ENCODE results near the gene HSPG2.

The HSPG2 gene

DNA sequence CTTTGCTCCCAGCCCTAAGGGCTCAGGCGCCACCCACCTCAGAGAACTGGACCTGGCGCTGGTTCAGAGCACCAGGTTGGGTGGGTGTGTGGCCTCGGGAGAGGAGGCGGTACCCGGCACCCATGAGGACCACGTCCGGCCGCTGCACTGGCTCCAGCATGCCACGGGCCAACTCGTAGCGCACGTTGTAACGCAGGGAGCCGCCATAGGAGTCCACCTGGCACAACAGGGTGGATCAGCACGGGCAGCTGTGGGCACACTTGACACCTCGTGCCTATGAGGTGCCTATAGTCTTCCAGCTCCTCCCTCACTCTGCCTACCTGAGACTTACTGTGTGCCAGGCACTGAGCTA is 56.5 kb downstream of the HSPG2 start:
- H3K36me3 ChIP-seq (ENCODE audit: control insufficient read depth in 2 of 2, insufficient read depth in 2 of 2, low read length in 2 of 2) = peaks cover 56 to 66% of the 10 kb centered on the region in 2 donors
- no peak overlapping the region for H3K9ac ChIP-seq (ENCODE audit: low read depth in 1 of 2, low read length in 2 of 2)
- H3K4me3 ChIP-seq (ENCODE audit: low read length in 2 of 2) = no peak overlapping the region
- no peaks in the 10 kb centered on the region for H3K27me3 ChIP-seq (ENCODE audit: control insufficient read depth in 2 of 2, insufficient read depth in 2 of 2, low read length in 2 of 2)
- H3K4me1 ChIP-seq (ENCODE audit: control insufficient read depth in 2 of 2, insufficient read depth in 2 of 2, low read length in 2 of 2) = no peaks in the 10 kb centered on the region
- no peaks in the 10 kb centered on the region for H3K9me3 ChIP-seq (ENCODE audit: control insufficient read depth in 2 of 2, low read length in 2 of 2)
- H3K27ac ChIP-seq (ENCODE audit: low read depth in 2 of 2, low read length in 2 of 2) = no peak overlapping the region

DNA sequence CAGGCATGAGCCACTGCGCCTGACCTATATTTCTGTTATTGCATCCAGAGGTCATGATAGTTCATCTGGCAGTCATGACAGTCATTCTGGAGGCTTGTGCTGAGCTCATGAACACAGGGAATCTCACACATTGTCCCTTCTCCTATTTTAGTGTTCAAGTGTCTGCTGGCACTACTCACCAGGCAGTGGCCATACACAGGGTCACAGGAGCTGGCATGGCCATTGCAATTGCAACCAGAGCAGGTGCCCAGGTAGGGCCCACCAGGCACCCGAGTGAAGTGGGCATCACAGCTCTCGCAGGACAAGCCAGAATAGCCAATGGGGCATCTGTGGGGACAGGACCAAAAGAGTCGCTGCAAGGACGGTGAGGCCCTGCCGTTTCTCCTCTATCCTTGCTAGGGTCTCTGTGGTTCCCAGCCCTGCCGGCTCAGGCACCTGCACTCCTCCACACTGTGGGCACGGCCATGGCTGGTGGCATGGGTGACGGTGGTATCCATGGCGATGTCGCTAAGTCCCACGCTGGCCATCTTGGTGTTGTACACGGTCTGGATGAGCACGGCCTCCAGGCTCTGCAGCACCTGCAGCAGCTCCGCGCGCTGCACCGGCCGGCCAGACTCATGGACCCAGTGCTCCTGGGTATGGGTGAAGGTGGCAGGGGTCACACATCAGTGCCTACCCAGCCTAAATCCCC is 57.0 kb downstream of the HSPG2 start:
- H3K9me3 ChIP-seq (ENCODE audit: control insufficient read depth in 2 of 2, low read length in 2 of 2) = no peaks in the 10 kb centered on the region
- peaks cover 58 to 66% of the 10 kb centered on the region in 2 donors for H3K36me3 ChIP-seq (ENCODE audit: control insufficient read depth in 2 of 2, insufficient read depth in 2 of 2, low read length in 2 of 2)
- no peak overlapping the region for H3K9ac ChIP-seq (ENCODE audit: low read depth in 1 of 2, low read length in 2 of 2)
- no peaks in the 10 kb centered on the region for H3K27me3 ChIP-seq (ENCODE audit: control insufficient read depth in 2 of 2, insufficient read depth in 2 of 2, low read length in 2 of 2)
- H3K4me3 ChIP-seq (ENCODE audit: low read length in 2 of 2) = no peak overlapping the region
- no peak overlapping the region for H3K27ac ChIP-seq (ENCODE audit: low read depth in 2 of 2, low read length in 2 of 2)
- no peaks in the 10 kb centered on the region for H3K4me1 ChIP-seq (ENCODE audit: control insufficient read depth in 2 of 2, insufficient read depth in 2 of 2, low read length in 2 of 2)

DNA sequence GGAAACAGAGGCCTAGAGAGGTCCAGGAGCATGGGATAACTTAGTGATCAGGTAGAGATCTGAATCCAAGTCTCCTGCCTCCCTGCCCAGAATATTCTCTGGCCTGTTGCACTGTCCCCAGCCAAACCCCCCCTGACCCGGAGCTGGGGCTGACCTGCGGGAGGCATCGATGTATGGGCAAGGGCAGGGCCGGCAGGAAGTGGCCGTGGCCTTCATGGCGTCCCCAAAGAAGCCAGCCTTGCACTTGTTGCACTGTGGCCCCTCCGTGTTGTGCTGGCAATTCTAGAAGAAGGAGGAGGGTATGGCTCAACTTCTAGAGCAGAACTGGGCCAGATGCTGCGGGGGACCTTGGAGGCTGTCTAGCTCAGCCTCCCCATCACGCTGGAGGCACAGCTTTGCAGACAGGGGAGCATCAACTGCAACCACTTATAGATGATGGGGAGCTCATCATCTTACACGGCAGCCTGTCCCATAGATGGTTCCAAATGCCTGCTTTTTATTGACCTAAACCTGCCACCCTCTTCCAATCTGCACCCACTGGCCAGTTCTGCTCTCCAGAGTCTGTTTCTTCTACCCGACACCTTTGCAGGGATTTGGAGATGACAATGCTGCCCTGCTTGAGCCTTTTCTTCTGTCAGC is 58.2 kb downstream of the HSPG2 start:
- H3K27ac ChIP-seq (ENCODE audit: low read depth in 2 of 2, low read length in 2 of 2) = no peak overlapping the region
- peaks cover 62 to 66% of the 10 kb centered on the region in 2 donors for H3K36me3 ChIP-seq (ENCODE audit: control insufficient read depth in 2 of 2, insufficient read depth in 2 of 2, low read length in 2 of 2)
- H3K4me3 ChIP-seq (ENCODE audit: low read length in 2 of 2) = no peak overlapping the region
- H3K9ac ChIP-seq (ENCODE audit: low read depth in 1 of 2, low read length in 2 of 2) = no peak overlapping the region
- no peaks in the 10 kb centered on the region for H3K4me1 ChIP-seq (ENCODE audit: control insufficient read depth in 2 of 2, insufficient read depth in 2 of 2, low read length in 2 of 2)
- H3K27me3 ChIP-seq (ENCODE audit: control insufficient read depth in 2 of 2, insufficient read depth in 2 of 2, low read length in 2 of 2) = no peaks in the 10 kb centered on the region
- no peaks in the 10 kb centered on the region for H3K9me3 ChIP-seq (ENCODE audit: control insufficient read depth in 2 of 2, low read length in 2 of 2)

DNA sequence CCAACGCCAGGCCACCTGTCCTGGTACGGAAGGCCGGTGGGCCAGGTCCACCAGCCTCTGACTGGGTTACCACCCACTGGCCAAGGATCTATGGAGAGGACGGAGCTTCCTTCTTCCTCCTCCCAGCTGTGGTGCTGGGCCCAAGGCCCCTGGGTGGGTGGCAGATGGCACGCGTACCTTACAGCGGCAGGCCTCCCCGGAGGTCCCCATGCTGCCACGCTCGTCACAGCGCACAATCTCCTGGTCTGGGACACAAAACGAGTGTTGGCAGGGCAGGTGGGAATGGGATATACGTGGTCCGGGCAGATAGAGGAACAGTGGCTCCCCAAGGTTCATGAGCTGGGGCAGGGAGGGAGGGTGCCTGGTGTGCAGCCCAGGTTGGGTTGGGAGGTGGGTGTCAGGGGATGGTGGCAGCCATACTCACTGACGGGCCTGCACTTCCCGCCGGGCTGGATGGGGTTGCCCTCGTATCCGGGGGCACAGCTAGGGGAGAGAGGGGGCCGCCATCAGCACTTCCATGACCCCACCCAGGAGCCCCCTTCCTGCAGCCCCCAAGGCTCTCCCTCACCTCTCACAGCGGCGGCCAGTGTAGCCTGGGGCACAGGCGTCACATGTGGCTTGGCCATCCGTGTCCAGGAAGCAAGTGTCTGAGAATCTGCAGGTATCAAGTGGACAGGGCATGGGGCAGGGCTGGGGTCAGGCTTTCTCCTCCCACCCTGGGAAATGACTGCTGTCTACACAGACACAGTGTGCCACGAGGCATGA is 58.9 kb downstream of the HSPG2 start:
- Histone ChIP-seq H3K27ac (ENCODE audit: low read depth in 2 of 2, low read length in 2 of 2) (no peak overlapping the region), H3K36me3 (ENCODE audit: control insufficient read depth in 2 of 2, insufficient read depth in 2 of 2, low read length in 2 of 2) (peaks cover 65 to 66% of the 10 kb centered on the region in 2 donors), H3K4me3 (ENCODE audit: low read length in 2 of 2) (no peak overlapping the region), H3K27me3 (ENCODE audit: control insufficient read depth in 2 of 2, insufficient read depth in 2 of 2, low read length in 2 of 2) (no peaks in the 10 kb centered on the region), H3K9me3 (ENCODE audit: control insufficient read depth in 2 of 2, low read length in 2 of 2) (no peaks in the 10 kb centered on the region), H3K9ac (ENCODE audit: low read depth in 1 of 2, low read length in 2 of 2) (no peak overlapping the region), H3K4me1 (ENCODE audit: control insufficient read depth in 2 of 2, insufficient read depth in 2 of 2, low read length in 2 of 2) (no peaks in the 10 kb centered on the region)

DNA sequence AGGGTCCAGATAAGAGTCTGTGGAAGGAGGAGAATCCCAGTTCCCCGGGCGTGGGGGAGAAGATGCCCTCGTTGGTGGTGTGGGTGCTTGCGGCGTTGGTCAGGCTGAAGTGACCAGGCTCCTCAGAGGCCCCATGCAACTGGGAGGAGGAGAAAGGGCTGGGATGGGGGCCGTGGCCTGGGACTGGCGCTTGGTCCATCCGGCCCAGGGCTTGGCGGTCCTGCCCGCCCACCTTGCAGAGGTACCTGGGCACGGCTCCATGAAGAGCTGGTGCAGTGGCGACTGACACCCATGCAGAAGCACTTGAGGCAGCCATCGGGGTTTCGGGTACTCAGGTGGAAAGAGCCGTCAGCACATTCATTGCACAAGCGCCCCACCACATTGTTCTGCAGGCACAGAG is 60.8 kb downstream of the HSPG2 start:
- no peaks in the 10 kb centered on the region for H3K4me1 ChIP-seq (ENCODE audit: control insufficient read depth in 2 of 2, insufficient read depth in 2 of 2, low read length in 2 of 2)
- H3K27me3 ChIP-seq (ENCODE audit: control insufficient read depth in 2 of 2, insufficient read depth in 2 of 2, low read length in 2 of 2) = no peaks in the 10 kb centered on the region
- no peaks in the 10 kb centered on the region for H3K9me3 ChIP-seq (ENCODE audit: control insufficient read depth in 2 of 2, low read length in 2 of 2)
- no peak overlapping the region for H3K4me3 ChIP-seq (ENCODE audit: low read length in 2 of 2)
- no peak overlapping the region for H3K9ac ChIP-seq (ENCODE audit: low read depth in 1 of 2, low read length in 2 of 2)
- H3K27ac ChIP-seq (ENCODE audit: low read depth in 2 of 2, low read length in 2 of 2) = no peak overlapping the region
- H3K36me3 ChIP-seq (ENCODE audit: control insufficient read depth in 2 of 2, insufficient read depth in 2 of 2, low read length in 2 of 2) = peaks cover 74 to 78% of the 10 kb centered on the region in 2 donors

DNA sequence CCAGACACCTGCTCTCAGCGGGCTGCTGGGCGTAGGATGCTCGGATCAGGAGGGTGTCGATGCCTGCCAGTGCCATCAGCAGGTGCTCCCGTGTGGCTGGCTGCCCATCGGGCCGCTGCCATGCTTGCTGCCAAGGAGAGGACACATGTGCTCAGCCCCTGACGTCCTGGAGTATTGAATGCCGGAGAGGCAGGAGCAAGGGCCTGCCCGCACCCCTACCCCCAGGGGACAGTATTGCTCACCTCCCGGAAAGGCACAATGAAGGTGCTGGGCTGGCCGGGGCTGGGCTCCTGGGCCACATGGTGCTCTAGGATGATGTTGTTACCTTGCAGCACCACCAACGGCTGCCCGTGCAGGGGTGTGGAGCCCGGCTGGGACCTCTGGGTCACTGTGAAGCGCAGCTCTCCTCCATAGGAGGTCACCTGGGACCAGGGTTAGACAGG is 61.5 kb downstream of the HSPG2 start:
- Histone ChIP-seq H3K27ac (ENCODE audit: low read depth in 2 of 2, low read length in 2 of 2) (no peak overlapping the region), H3K27me3 (ENCODE audit: control insufficient read depth in 2 of 2, insufficient read depth in 2 of 2, low read length in 2 of 2) (no peaks in the 10 kb centered on the region), H3K9ac (ENCODE audit: low read depth in 1 of 2, low read length in 2 of 2) (no peak overlapping the region), H3K4me1 (ENCODE audit: control insufficient read depth in 2 of 2, insufficient read depth in 2 of 2, low read length in 2 of 2) (no peaks in the 10 kb centered on the region), H3K4me3 (ENCODE audit: low read length in 2 of 2) (no peak overlapping the region), H3K36me3 (ENCODE audit: control insufficient read depth in 2 of 2, insufficient read depth in 2 of 2, low read length in 2 of 2) (peaks cover 73 to 75% of the 10 kb centered on the region in 2 donors), H3K9me3 (ENCODE audit: control insufficient read depth in 2 of 2, low read length in 2 of 2) (no peaks in the 10 kb centered on the region)

DNA sequence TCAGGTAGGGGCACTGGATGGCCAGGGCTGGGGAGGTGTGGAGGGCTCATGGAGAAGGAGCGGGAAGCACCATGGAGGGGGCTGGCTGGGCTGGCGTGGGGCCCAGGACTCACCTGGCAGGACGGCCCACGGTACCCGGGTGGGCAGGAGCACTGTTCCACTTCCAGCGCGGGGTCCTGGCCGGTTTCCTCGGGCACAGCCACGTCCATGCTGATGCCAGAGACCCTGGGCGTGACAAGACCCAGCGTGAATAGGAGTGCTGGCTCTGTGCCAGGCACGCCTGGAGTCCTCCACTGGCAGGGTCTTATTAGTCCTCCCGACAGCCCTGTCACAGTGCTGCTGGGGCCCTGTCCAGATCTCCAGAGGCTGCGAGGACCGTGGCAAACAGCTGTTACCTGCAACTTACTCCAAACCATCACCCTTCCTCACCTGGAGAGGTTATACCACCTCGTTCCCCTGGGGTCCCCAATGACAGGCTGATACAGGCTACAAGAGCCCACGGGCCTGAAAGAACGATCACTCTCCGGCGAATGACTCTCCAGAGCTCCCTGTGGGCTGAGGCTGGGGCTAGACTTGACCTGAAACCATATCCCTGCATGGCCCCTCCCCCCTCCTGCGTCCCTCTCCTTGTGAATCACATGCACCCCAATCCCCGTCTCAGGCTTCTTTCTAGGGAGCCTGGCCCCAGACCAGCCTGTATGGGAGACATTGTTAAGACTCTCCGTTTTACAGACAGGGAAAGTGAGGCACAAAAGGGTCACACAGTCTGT is 62.1 kb downstream of the HSPG2 start:
- no peak overlapping the region for H3K4me3 ChIP-seq (ENCODE audit: low read length in 2 of 2)
- H3K9ac ChIP-seq (ENCODE audit: low read depth in 1 of 2, low read length in 2 of 2) = no peak overlapping the region
- H3K36me3 ChIP-seq (ENCODE audit: control insufficient read depth in 2 of 2, insufficient read depth in 2 of 2, low read length in 2 of 2) = peaks cover 68% of the 10 kb centered on the region in 2 donors
- H3K9me3 ChIP-seq (ENCODE audit: control insufficient read depth in 2 of 2, low read length in 2 of 2) = no peaks in the 10 kb centered on the region
- H3K27me3 ChIP-seq (ENCODE audit: control insufficient read depth in 2 of 2, insufficient read depth in 2 of 2, low read length in 2 of 2) = no peaks in the 10 kb centered on the region
- H3K4me1 ChIP-seq (ENCODE audit: control insufficient read depth in 2 of 2, insufficient read depth in 2 of 2, low read length in 2 of 2) = peaks cover 0 to 3% of the 10 kb centered on the region in 2 donors
- no peak overlapping the region for H3K27ac ChIP-seq (ENCODE audit: low read depth in 2 of 2, low read length in 2 of 2)

DNA sequence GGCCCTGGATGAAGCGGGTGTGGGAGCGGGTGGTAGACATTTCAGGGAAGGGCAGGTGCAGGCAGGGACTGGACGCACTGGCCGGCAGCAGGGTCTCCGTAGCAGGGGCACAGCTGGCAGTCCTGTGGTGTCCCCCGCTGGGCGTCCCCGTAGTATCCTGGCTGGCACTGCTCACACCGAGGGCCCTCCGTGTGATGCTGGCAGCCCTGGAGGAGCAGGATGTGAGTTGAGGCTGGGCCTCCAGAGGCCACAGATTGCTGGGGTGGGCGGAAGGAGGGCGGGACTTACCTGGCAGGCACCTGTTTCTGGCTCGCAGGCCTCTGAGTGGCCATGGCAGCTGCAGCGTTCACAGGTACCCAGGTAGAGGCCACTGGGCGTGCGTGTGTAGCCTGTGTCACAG is 62.8 kb downstream of the HSPG2 start:
- Histone ChIP-seq H3K27me3 (ENCODE audit: control insufficient read depth in 2 of 2, insufficient read depth in 2 of 2, low read length in 2 of 2) (no peaks in the 10 kb centered on the region), H3K36me3 (ENCODE audit: control insufficient read depth in 2 of 2, insufficient read depth in 2 of 2, low read length in 2 of 2) (peaks cover 62 to 65% of the 10 kb centered on the region in 2 donors), H3K9me3 (ENCODE audit: control insufficient read depth in 2 of 2, low read length in 2 of 2) (no peaks in the 10 kb centered on the region), H3K9ac (ENCODE audit: low read depth in 1 of 2, low read length in 2 of 2) (no peak overlapping the region), H3K4me3 (ENCODE audit: low read length in 2 of 2) (no peak overlapping the region), H3K4me1 (ENCODE audit: control insufficient read depth in 2 of 2, insufficient read depth in 2 of 2, low read length in 2 of 2) (peaks cover 0 to 3% of the 10 kb centered on the region in 2 donors), H3K27ac (ENCODE audit: low read depth in 2 of 2, low read length in 2 of 2) (no peak overlapping the region)

DNA sequence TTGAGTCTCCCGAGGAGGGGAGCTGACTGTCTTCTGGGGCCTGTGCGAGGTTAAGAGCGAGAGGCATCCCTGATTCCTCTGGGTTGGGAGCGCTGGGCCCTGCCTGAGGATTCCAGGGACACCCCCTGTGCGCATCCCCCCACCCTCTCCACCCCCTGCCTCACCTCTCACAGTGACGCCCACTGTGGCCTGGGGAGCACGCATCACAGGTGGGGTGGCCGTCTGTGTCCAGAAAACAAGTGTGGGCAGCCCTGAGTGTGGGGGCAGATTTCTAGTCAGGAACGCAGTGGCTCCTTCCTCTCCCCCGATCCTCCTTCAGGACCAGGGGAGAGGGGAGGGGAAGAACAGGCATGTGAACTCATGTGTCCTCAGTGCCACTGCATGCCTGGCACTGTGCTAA is 63.3 kb downstream of the HSPG2 start:
- no peak overlapping the region for H3K27ac ChIP-seq (ENCODE audit: low read depth in 2 of 2, low read length in 2 of 2)
- H3K4me1 ChIP-seq (ENCODE audit: control insufficient read depth in 2 of 2, insufficient read depth in 2 of 2, low read length in 2 of 2) = peaks cover 0 to 3% of the 10 kb centered on the region in 2 donors
- no peak overlapping the region for H3K4me3 ChIP-seq (ENCODE audit: low read length in 2 of 2)
- H3K36me3 ChIP-seq (ENCODE audit: control insufficient read depth in 2 of 2, insufficient read depth in 2 of 2, low read length in 2 of 2) = peaks cover 57 to 59% of the 10 kb centered on the region in 2 donors
- no peaks in the 10 kb centered on the region for H3K9me3 ChIP-seq (ENCODE audit: control insufficient read depth in 2 of 2, low read length in 2 of 2)
- H3K27me3 ChIP-seq (ENCODE audit: control insufficient read depth in 2 of 2, insufficient read depth in 2 of 2, low read length in 2 of 2) = no peaks in the 10 kb centered on the region
- H3K9ac ChIP-seq (ENCODE audit: low read depth in 1 of 2, low read length in 2 of 2) = no peak overlapping the region

Measured in mucosa of rectum (tissue), 2 donors.